PC-3 (cell line): Measurements from ENCODE around the gene TGFBR3. TPM values are rescaled to one million over a fixed set of nuclear protein-coding genes. Genes with fewer than 3 reads are reported as not detected.

ENCODE experiments used
- ATAC-seq: fragments of 200-7000 bp; cut with Tn5 transposase; 2 replicates; pipeline ENCODE4 v1.9.1; 2020; ENCODE audit warnings: mild to moderate bottlenecking, moderate library complexity
- BruUV-seq: library from RNA; stranded (reverse); fragments of 400-500 nt; replicated peaks from 2 replicates; lab custom pipeline; 2021; lab: Mats Ljungman, UMichigan
- CTCF ChIA-PET: fragments of 300-600 bp; sonication (Branson Sonifier 250); formaldehyde crosslinking; loops from one replicate; lab custom pipeline; 2022; ENCODE audit warnings: antibody characterized with exemption; lab: Charles Lee
- POLR2A ChIA-PET: fragments of 300-600 bp; sonication (Branson Sonifier 250); formaldehyde crosslinking; loops from one replicate; lab custom pipeline; 2022; ENCODE audit warnings: antibody characterized with exemption; ENCODE audit not compliant: unreplicated experiment; lab: Charles Lee
- DNase-seq: peaks from one replicate; pipeline ENCODE4 v3.0.0-alpha.2; 2015
- H2AFZ ChIP-seq: fragments of 300-600 bp; sonication (generic); 2 replicates; pipeline ENCODE4 v1.6.0; 2016; ENCODE audit warnings: antibody characterized with exemption, low read length
- H3F3A ChIP-seq: fragments of 300-600 bp; sonication (generic); one replicate; pipeline ENCODE4 v1.6.0; 2017; ENCODE audit warnings: antibody characterized with exemption, low read length, control low read depth, mild to moderate bottlenecking; ENCODE audit not compliant: unreplicated experiment
- H3K27ac ChIP-seq: fragments of 300-600 bp; sonication (generic); 2 replicates; pipeline ENCODE4 v1.5.1; 2016; ENCODE audit warnings: mild to moderate bottlenecking, low read length
- H3K27me3 ChIP-seq: fragments of 300-600 bp; sonication (generic); 2 replicates; pipeline ENCODE4 v1.6.1; 2016; ENCODE audit warnings: low read length, mixed read lengths
- H3K36me3 ChIP-seq: fragments of 300-600 bp; sonication (generic); 2 replicates; pipeline ENCODE4 v1.6.1; 2016; ENCODE audit warnings: low read depth, mixed run types, low read length, mixed read lengths
- H3K4me1 ChIP-seq: fragments of 300-600 bp; sonication (generic); 2 replicates; pipeline ENCODE4 v1.5.1; 2016; ENCODE audit warnings: low read length; ENCODE audit not compliant: insufficient read depth
- H3K4me2 ChIP-seq: fragments of 300-600 bp; sonication (generic); 2 replicates; pipeline ENCODE4 v1.6.0; 2016; ENCODE audit warnings: low read length
- H3K4me3 ChIP-seq: fragments of 300-600 bp; sonication (generic); 2 replicates; pipeline ENCODE4 v1.5.1; 2016; ENCODE audit warnings: mild to moderate bottlenecking, low read length, mixed read lengths
- H3K79me2 ChIP-seq: fragments of 300-600 bp; sonication (generic); 2 replicates; pipeline ENCODE4 v1.6.1; 2017; ENCODE audit warnings: low read length, mixed read lengths
- H3K9ac ChIP-seq: fragments of 300-600 bp; sonication (generic); 2 replicates; pipeline ENCODE4 v1.6.0; 2016; ENCODE audit warnings: mild to moderate bottlenecking, low read length
- H3K9me2 ChIP-seq: fragments of 300-600 bp; sonication (generic); replicated peaks from 2 replicates; pipeline ENCODE4 v1.6.1; 2016; ENCODE audit warnings: mixed run types, low read length, mixed read lengths
- H3K9me3 ChIP-seq: fragments of 300-600 bp; sonication (generic); 2 replicates; pipeline ENCODE4 v1.6.1; 2016; ENCODE audit warnings: low read length, mixed read lengths
- H4K20me1 ChIP-seq: fragments of 300-600 bp; sonication (generic); 2 replicates; pipeline ENCODE4 v1.6.1; 2016; ENCODE audit warnings: low read length, mixed read lengths
- CTCF ChIP-seq: fragments of 300-600 bp; sonication (generic); conservative IDR thresholded peaks from 2 replicates; pipeline ENCODE4 v1.5.1; 2017; ENCODE audit warnings: antibody characterized with exemption, low read depth, mild to moderate bottlenecking, low read length
- EZH2 ChIP-seq: fragments of 300-600 bp; sonication (generic); IDR thresholded peaks from one replicate; pipeline ENCODE4 v1.6.1; 2017; ENCODE audit warnings: antibody characterized with exemption, mild to moderate bottlenecking, low read length; ENCODE audit not compliant: unreplicated experiment
- EZH2phosphoT487 ChIP-seq: fragments of 300-600 bp; sonication (generic); IDR thresholded peaks from 2 replicates; pipeline ENCODE4 v1.6.1; 2018; ENCODE audit warnings: mild to moderate bottlenecking, antibody characterized with exemption, low read length, borderline replicate concordance
- intact Hi-C: fragments of 100-400 bp; cut with micrococcal nuclease; formaldehyde crosslinking; loops from 2 replicates; pipeline ENCODE4 v1.9.0; 2023
- total RNA-seq: library from RNA; depleted of rRNA; stranded (reverse); fragments of >200 nt; gene quantifications from 2 replicates; pipeline ENCODE4 v1.2.3, GENCODE V29; 2014

The TGFBR3 gene
- total RNA-seq, 1 experiment from 2014 or later: 2.8 TPM

- H3K9me3 ChIP-seq: peaks cover 4% of the 10 kb centered on the region; the same call in 1 of the 2 replicates
- no peaks in the 10 kb centered on the region for H3K27me3 ChIP-seq
- ChIA-PET CTCF (no interaction called here), POLR2A (no interaction called here)
- H2AFZ ChIP-seq: no peak overlapping the region
- H4K20me1 ChIP-seq: no peaks in the 10 kb centered on the region
- H3K79me2 ChIP-seq: no peaks in the 10 kb centered on the region
- H3K4me1 ChIP-seq: no peaks in the 10 kb centered on the region
- ATAC-seq (no peak), DNase-seq (no peak)
- no peak overlapping the region for H3K4me3 ChIP-seq
- BruUV-seq: no TSS peak
- H3K27ac ChIP-seq: no peak overlapping the region
- H3F3A ChIP-seq: no peaks in the 10 kb centered on the region
- H3K36me3 ChIP-seq: no peaks in the 10 kb centered on the region
- H3K9me2 ChIP-seq: no peaks in the 10 kb centered on the region
- intact Hi-C loops: no loop called here
- H3K4me2 ChIP-seq: no peak overlapping the region
- H3K9ac ChIP-seq: no peak overlapping the region
- no peak for TF ChIP-seq EZH2phosphoT487
- no peak for TF ChIP-seq CTCF
- no peak for TF ChIP-seq EZH2
These were observed 250.2 kb downstream of the TGFBR3 start for GRCh38 chr1:91635763-91636162.

GRCh38 chr1:91633438-91633837, 252.5 kb downstream of the TGFBR3 start:
- Histone ChIP-seq H3K27ac (no peak overlapping the region), H3K4me3 (no peak overlapping the region), H3K4me2 (no peak overlapping the region), H3K36me3 (no peaks in the 10 kb centered on the region), H3K9me3 (no peaks in the 10 kb centered on the region), H2AFZ (no peak overlapping the region), H3F3A (no peaks in the 10 kb centered on the region), H3K9me2 (no peaks in the 10 kb centered on the region), H3K4me1 (no peaks in the 10 kb centered on the region), H4K20me1 (no peaks in the 10 kb centered on the region), H3K79me2 (no peaks in the 10 kb centered on the region), H3K27me3 (no peaks in the 10 kb centered on the region), H3K9ac (no peak overlapping the region)
- intact Hi-C loops: no loop called here
- TF ChIP-seq EZH2phosphoT487 (no peak), EZH2 (no peak), CTCF (no peak)
- DNase-seq: no peak
- no TSS peak for BruUV-seq
- ChIA-PET CTCF (no interaction called here), POLR2A (no interaction called here)
- no peak for ATAC-seq

GRCh38 chr1:91631718-91632330, 254.1 kb downstream of the TGFBR3 start:
- H3K79me2 ChIP-seq: no peaks in the 10 kb centered on the region
- BruUV-seq: no TSS peak
- no peak overlapping the region for H3K4me3 ChIP-seq
- ATAC-seq: no peak
- H3K27ac ChIP-seq: no peak overlapping the region
- H3K27me3 ChIP-seq: no peaks in the 10 kb centered on the region
- H2AFZ ChIP-seq: no peak overlapping the region
- no peak for TF ChIP-seq CTCF
- TF ChIP-seq EZH2phosphoT487: no peak
- no peak for TF ChIP-seq EZH2
- no peaks in the 10 kb centered on the region for H4K20me1 ChIP-seq
- no peaks in the 10 kb centered on the region for H3K36me3 ChIP-seq
- no peaks in the 10 kb centered on the region for H3K4me1 ChIP-seq
- H3K4me2 ChIP-seq: no peak overlapping the region
- intact Hi-C loops: no loop called here
- ChIA-PET CTCF (no interaction called here), POLR2A (no interaction called here)
- no peak overlapping the region for H3K9ac ChIP-seq
- no peaks in the 10 kb centered on the region for H3K9me3 ChIP-seq
- no peak for DNase-seq
- H3F3A ChIP-seq: no peaks in the 10 kb centered on the region
- H3K9me2 ChIP-seq: no peaks in the 10 kb centered on the region
